RKO (cell line): ENCODE results near the gene NPAS3.

Experiments
- DNase-seq: peaks from one replicate; pipeline ENCODE4 v3.0.0-alpha.2; 2016; ENCODE audit warnings: low spot score

The NPAS3 gene

GRCh38 chr14:33184587-33184986 lies 245.9 kb downstream of the NPAS3 start:
- peak; percentile 1 for DNase-seq

- no peak for DNase-seq
These were observed 248.0 kb downstream of the NPAS3 start for GRCh38 chr14:33186656-33187055.

GRCh38 chr14:33188880-33189279 lies 250.2 kb downstream of the NPAS3 start:
- no peak for DNase-seq

- DNase-seq, result no peak
These were observed 253.2 kb downstream of the NPAS3 start for GRCh38 chr14:33191855-33192254.

- DNase-seq, result no peak
These were observed 255.9 kb downstream of the NPAS3 start for GRCh38 chr14:33194551-33194950.

- DNase-seq, result no peak
These were observed 260.0 kb downstream of the NPAS3 start for GRCh38 chr14:33198684-33199083.

- DNase-seq, result no peak
These were observed 262.4 kb downstream of the NPAS3 start for GRCh38 chr14:33201116-33201515.

GRCh38 chr14:33206981-33207380 lies 268.3 kb downstream of the NPAS3 start:
- DNase-seq, result no peak

- DNase-seq, result no peak
These were observed 268.9 kb downstream of the NPAS3 start for GRCh38 chr14:33207467-33208017.

GRCh38 chr14:33210311-33210710 lies 271.6 kb downstream of the NPAS3 start:
- DNase-seq, result peak; percentile 9

- DNase-seq, result no peak
These were observed 279.3 kb downstream of the NPAS3 start for GRCh38 chr14:33218026-33218425.

GRCh38 chr14:33219957-33220356 lies 281.3 kb downstream of the NPAS3 start:
- DNase-seq, result no peak

- DNase-seq, result no peak
These were observed 290.7 kb downstream of the NPAS3 start for GRCh38 chr14:33229269-33229929.

- no peak for DNase-seq
These were observed 291.3 kb downstream of the NPAS3 start for GRCh38 chr14:33230021-33230420.

- DNase-seq, result no peak
These were observed 293.4 kb downstream of the NPAS3 start for GRCh38 chr14:33232031-33232430.

- no peak for DNase-seq
These were observed 298.5 kb downstream of the NPAS3 start for GRCh38 chr14:33237115-33237740.

GRCh38 chr14:33239465-33239864 lies 300.8 kb downstream of the NPAS3 start:
- no peak for DNase-seq

- no peak for DNase-seq
These were observed 301.8 kb downstream of the NPAS3 start for GRCh38 chr14:33240466-33240865.

GRCh38 chr14:33241331-33241730 lies 302.7 kb downstream of the NPAS3 start:
- no peak for DNase-seq

- no peak for DNase-seq
These were observed 310.6 kb downstream of the NPAS3 start for GRCh38 chr14:33249233-33249820.

GRCh38 chr14:33250963-33251362 lies 312.3 kb downstream of the NPAS3 start:
- DNase-seq, result no peak

- no peak for DNase-seq
These were observed 315.7 kb downstream of the NPAS3 start for GRCh38 chr14:33254342-33254741.

GRCh38 chr14:33254861-33255395 lies 316.2 kb downstream of the NPAS3 start:
- DNase-seq, result no peak
